RWPE2 (cell line): Measurements from ENCODE around the gene KCNAB1.

ENCODE experiments used
- ATAC-seq: fragments of 200-7000 bp; cut with Tn5 transposase; 3 replicates; pipeline ENCODE4 v1.9.1; 2021; ENCODE audit warnings: low read depth
- DNase-seq: peaks from one replicate; pipeline ENCODE4 v3.0.0-alpha.2; 2020; ENCODE audit warnings: low spot score
- H3K27ac ChIP-seq: fragments of 450-650 bp; 2 replicates; pipeline ENCODE4 v1.5.1; 2017; ENCODE audit warnings: mild to moderate bottlenecking; ENCODE audit not compliant: poor library complexity, severe bottlenecking
- H3K27me3 ChIP-seq: fragments of 250-450 bp; sonication (Bioruptor Pico); 2 replicates; pipeline ENCODE4 v1.5.1; 2021; ENCODE audit warnings: mild to moderate bottlenecking, moderate library complexity; ENCODE audit not compliant: insufficient read depth, poor library complexity, severe bottlenecking
- H3K36me3 ChIP-seq: fragments of 250-450 bp; sonication (Bioruptor Pico); 2 replicates; pipeline ENCODE4 v1.5.1; 2020; ENCODE audit warnings: low read depth, mild to moderate bottlenecking, moderate library complexity
- H3K4me1 ChIP-seq: fragments of 250-450 bp; sonication (Bioruptor Pico); 2 replicates; pipeline ENCODE4 v1.5.1; 2021; ENCODE audit warnings: mild to moderate bottlenecking, moderate library complexity; ENCODE audit not compliant: insufficient read depth, poor library complexity, severe bottlenecking
- H3K4me3 ChIP-seq: fragments of 250-450 bp; sonication (Bioruptor Pico); 2 replicates; pipeline ENCODE4 v1.5.1; 2021; ENCODE audit warnings: mild to moderate bottlenecking, moderate library complexity; ENCODE audit not compliant: severe bottlenecking
- H3K9me3 ChIP-seq: fragments of 250-450 bp; sonication (Bioruptor Pico); 2 replicates; pipeline ENCODE4 v1.5.1; 2021; ENCODE audit warnings: mild to moderate bottlenecking, moderate library complexity; ENCODE audit not compliant: severe bottlenecking
- TF ChIP-seq, protein P1 (sequence below): fragments of 450-650 bp; IDR thresholded peaks from one replicate; pipeline ENCODE4 v1.5.1; 2017; ENCODE audit warnings: mild to moderate bottlenecking, moderate library complexity; ENCODE audit not compliant: poor library complexity, severe bottlenecking

The KCNAB1 gene

DNA sequence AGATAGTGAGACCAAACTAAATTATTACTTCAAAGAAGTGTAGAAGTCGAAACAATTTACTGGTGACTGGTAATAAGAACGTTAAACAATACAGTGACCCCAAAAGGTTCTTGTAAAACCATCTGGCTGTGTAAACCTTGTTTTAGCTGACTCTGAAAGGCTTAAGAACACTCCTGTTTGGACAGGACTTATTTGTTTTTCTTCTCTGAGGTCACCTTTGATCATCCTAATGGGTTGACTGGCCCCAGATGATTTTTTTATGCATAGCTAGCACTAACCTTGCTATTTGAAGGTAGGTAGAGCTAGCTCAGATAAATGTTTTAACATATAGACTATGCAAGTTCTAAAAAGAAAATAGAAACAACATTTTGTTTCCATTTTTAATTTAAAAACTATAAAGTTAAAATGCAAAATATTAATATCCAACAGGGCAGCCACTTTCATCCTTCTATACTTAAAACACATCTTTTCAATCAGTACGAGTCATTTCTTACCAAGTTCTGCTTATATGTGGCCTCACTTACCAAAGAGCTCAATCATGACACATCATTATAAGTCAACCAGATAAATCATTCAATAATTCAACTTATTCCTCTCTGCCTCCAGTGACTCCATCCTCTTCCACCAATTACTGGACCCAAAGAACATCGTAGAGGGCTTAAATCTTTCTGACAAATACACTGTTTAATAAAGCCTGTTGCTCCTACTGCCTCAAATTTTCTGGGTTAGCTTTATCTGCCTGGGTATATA is 275.8 kb downstream of the KCNAB1 start:
- Histone ChIP-seq H3K9me3 (no peaks in the 10 kb centered on the region), H3K4me3 (no peak overlapping the region), H3K27ac (no peak overlapping the region), H3K36me3 (no peaks in the 10 kb centered on the region), H3K27me3 (peaks cover 3% of the 10 kb centered on the region), H3K4me1 (no peaks in the 10 kb centered on the region)
- TF ChIP-seq, protein P1, sequence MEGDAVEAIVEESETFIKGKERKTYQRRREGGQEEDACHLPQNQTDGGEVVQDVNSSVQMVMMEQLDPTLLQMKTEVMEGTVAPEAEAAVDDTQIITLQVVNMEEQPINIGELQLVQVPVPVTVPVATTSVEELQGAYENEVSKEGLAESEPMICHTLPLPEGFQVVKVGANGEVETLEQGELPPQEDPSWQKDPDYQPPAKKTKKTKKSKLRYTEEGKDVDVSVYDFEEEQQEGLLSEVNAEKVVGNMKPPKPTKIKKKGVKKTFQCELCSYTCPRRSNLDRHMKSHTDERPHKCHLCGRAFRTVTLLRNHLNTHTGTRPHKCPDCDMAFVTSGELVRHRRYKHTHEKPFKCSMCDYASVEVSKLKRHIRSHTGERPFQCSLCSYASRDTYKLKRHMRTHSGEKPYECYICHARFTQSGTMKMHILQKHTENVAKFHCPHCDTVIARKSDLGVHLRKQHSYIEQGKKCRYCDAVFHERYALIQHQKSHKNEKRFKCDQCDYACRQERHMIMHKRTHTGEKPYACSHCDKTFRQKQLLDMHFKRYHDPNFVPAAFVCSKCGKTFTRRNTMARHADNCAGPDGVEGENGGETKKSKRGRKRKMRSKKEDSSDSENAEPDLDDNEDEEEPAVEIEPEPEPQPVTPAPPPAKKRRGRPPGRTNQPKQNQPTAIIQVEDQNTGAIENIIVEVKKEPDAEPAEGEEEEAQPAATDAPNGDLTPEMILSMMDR: no peak
- ATAC-seq (no peak), DNase-seq (no peak)

DNA sequence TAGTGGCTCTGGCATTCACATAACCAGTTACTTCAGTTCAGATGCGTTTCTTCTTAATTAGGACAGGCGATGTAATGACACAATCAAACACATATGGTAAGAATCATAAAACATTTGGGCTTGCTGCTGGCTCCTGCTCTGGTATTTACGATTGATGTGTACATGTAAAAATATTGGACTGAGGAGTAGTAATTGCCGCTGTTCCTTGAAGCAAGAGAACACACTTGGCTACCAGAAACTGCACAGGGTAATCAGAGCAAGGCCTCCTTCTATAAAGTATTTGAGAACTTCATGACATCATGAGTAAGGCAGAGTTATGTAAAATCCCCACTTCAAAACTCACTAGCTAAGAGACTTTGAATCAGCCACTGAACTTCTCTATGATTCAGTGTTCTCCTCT is 276.5 kb downstream of the KCNAB1 start:
- no peaks in the 10 kb centered on the region for H3K9me3 ChIP-seq
- DNase-seq (no peak), ATAC-seq (no peak)
- peaks cover 3% of the 10 kb centered on the region for H3K27me3 ChIP-seq
- no peak overlapping the region for H3K4me3 ChIP-seq
- no peaks in the 10 kb centered on the region for H3K4me1 ChIP-seq
- H3K27ac ChIP-seq: no peak overlapping the region
- H3K36me3 ChIP-seq: no peaks in the 10 kb centered on the region
- TF ChIP-seq, protein P1: no peak

DNA sequence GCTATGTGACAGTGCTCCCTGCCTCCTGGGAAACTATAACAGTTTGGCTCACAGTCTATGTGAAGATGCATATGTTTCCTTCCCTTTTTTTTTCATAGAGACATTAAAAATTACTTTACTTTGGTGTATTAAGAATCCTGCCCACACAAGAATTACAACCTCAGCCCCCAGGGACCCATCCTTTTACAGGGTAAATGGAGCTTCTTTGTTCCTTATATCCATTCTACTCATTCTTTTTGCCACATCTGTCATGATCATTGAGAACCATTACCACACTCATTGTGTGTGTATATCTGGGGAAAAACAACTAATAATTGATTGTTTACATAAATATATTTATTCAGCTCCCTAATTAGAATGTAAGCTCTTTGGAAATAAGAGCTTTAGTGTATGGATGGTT is 277.2 kb downstream of the KCNAB1 start:
- Histone ChIP-seq H3K36me3 (no peaks in the 10 kb centered on the region), H3K27me3 (peaks cover 3% of the 10 kb centered on the region), H3K4me1 (no peaks in the 10 kb centered on the region), H3K27ac (no peak overlapping the region), H3K4me3 (no peak overlapping the region), H3K9me3 (no peaks in the 10 kb centered on the region)
- DNase-seq (no peak), ATAC-seq (no peak)
- TF ChIP-seq, protein P1: no peak

DNA sequence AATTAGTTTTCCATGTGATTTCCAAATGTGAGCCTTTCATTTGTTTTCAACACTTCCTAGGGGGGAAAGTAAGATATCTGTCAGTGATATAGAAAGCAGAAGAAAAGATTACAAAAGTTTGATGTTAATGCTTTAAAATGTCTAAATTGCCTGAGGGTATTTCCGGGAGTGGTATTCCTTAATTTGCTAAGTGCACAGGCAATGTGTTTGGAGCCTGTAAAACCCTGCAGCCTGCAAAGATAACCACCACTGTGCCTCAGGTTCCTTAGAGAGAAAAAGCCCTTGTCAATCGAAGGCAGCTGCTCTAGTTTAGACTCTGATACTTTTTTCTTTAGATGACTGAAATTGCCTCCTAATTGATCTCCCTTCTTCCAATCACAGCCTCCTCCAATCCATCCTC is 279.7 kb downstream of the KCNAB1 start:
- no peak for DNase-seq
- TF ChIP-seq, protein P1: no peak
- H3K36me3 ChIP-seq: no peaks in the 10 kb centered on the region
- H3K4me1 ChIP-seq: no peaks in the 10 kb centered on the region
- no peak overlapping the region for H3K4me3 ChIP-seq
- H3K27ac ChIP-seq: no peak overlapping the region
- H3K9me3 ChIP-seq: peaks cover 4% of the 10 kb centered on the region
- ATAC-seq: no peak
- H3K27me3 ChIP-seq: no peaks in the 10 kb centered on the region

DNA sequence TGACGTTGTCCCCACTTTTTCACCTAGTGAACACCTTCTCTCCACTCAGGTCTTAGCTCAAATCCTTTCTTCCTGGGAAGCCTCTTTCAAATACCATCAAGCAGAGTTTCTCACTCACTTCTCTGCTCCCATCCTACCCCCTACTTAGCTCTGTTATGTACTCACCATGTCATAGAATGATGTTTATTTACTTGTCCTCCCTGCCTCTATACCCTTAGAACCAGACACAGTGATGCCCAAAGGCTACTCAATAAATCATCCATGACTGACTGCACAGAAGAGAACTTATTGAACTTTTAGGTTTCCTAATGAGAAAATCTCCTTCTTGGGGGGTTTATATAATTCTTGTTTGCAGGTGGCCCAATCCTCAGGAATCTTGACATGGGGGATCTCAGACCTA is 280.4 kb downstream of the KCNAB1 start:
- Histone ChIP-seq H3K4me3 (no peak overlapping the region), H3K36me3 (no peaks in the 10 kb centered on the region), H3K9me3 (peaks cover 4% of the 10 kb centered on the region), H3K27ac (no peak overlapping the region), H3K4me1 (no peaks in the 10 kb centered on the region), H3K27me3 (no peaks in the 10 kb centered on the region)
- TF ChIP-seq, protein P1: no peak
- ATAC-seq: no peak
- DNase-seq: no peak
